ENCODE measurements around the gene MRI1.
"Not testable (repeated sequence)": the region's sequence is repeated elsewhere in the genome, so short reads cannot be mapped to it uniquely, and the experiment has no call there.

The MRI1 gene

GRCh38 chr19:13761423-13761822 lies 2.9 kb upstream of the MRI1 start:
- no peak for DNase-seq (ENCODE audit: low read depth)

- no peak for DNase-seq (ENCODE audit: low read depth)
These were observed 1.6 kb upstream of the MRI1 start for GRCh38 chr19:13762635-13763235.

GRCh38 chr19:13763265-13763664 lies 1.1 kb upstream of the MRI1 start:
- DNase-seq (ENCODE audit: low read depth): no peak

- no peak for DNase-seq (ENCODE audit: low read depth)
These were observed 586 bp downstream of the MRI1 start for GRCh38 chr19:13764821-13765394.

- DNase-seq (ENCODE audit: low read depth): no peak
These were observed 1.2 kb downstream of the MRI1 start for GRCh38 chr19:13765395-13766094.

- DNase-seq (ENCODE audit: low read depth): no peak
These were observed 1.8 kb downstream of the MRI1 start for GRCh38 chr19:13766095-13766481.

GRCh38 chr19:13768510-13768909 lies 4.2 kb downstream of the MRI1 start:
- no peak for DNase-seq (ENCODE audit: low read depth)

- no peak for DNase-seq (ENCODE audit: low read depth)
These were observed 5.8 kb downstream of the MRI1 start for GRCh38 chr19:13770013-13770635.

GRCh38 chr19:13774217-13775191 lies 10.2 kb downstream of the MRI1 start, which contains the start of gene C19orf53:
TSS of gene C19orf53 (plus strand) at chr19:13774456. CDS start at chr19:13774478, 22 bp downstream.
- DNase-seq (ENCODE audit: low read depth): peak; percentile 89

GRCh38 chr19:13778398-13778797 lies 14.1 kb downstream of the MRI1 start:
- no peak for DNase-seq (ENCODE audit: low read depth)

GRCh38 chr19:13778847-13779246 lies 14.5 kb downstream of the MRI1 start:
- no peak for DNase-seq (ENCODE audit: low read depth)

GRCh38 chr19:13779794-13780193 lies 15.5 kb downstream of the MRI1 start:
- not testable (repeated sequence) for DNase-seq (ENCODE audit: low read depth)

GRCh38 chr19:13781547-13781946 lies 17.2 kb downstream of the MRI1 start:
- peak; percentile 90 for DNase-seq (ENCODE audit: low read depth)

- DNase-seq (ENCODE audit: low read depth): no peak
These were observed 18.2 kb downstream of the MRI1 start for GRCh38 chr19:13782537-13782936.

GRCh38 chr19:13783565-13784500 lies 19.5 kb downstream of the MRI1 start:
- DNase-seq (ENCODE audit: low read depth): no peak

- DNase-seq (ENCODE audit: low read depth): peak; percentile 59
These were observed 20.6 kb downstream of the MRI1 start for GRCh38 chr19:13784731-13785452.

GRCh38 chr19:13788991-13789390 lies 24.7 kb downstream of the MRI1 start:
- DNase-seq (ENCODE audit: low read depth): peak; percentile 79

- DNase-seq (ENCODE audit: low read depth): no peak
These were observed 26.0 kb downstream of the MRI1 start for GRCh38 chr19:13790354-13790753.

GRCh38 chr19:13793317-13793716 lies 29.0 kb downstream of the MRI1 start:
- not testable (repeated sequence) for DNase-seq (ENCODE audit: low read depth)

- peak; percentile 93 for DNase-seq (ENCODE audit: low read depth)
These were observed 30.1 kb downstream of the MRI1 start for GRCh38 chr19:13794398-13794756.
